Measurements from ENCODE around the gene SGPP1.

SGPP1 gene

DNA sequence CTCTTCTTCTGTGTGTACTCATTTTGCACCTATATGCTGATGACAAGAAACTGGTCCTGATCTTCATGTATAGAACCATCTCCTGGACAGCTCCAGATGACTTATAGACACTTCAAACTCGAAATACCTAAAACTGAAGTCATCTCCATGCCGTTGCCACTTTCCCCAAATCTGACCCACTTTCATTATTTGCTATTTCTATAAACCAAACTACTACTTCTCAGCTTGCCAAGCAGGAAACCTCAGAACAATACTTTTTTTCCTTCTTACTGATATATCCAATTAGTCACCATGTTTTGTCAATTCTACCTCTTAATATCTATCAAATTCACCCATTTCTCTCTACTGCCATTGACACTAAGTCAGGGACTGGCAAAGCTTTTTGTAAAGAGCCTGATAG, 14.8 kb downstream of the SGPP1 start:
- no peaks in the 10 kb centered on the region for H4K20me1 ChIP-seq (ENCODE audit: insufficient read depth)
- TF ChIP-seq, protein P1, sequence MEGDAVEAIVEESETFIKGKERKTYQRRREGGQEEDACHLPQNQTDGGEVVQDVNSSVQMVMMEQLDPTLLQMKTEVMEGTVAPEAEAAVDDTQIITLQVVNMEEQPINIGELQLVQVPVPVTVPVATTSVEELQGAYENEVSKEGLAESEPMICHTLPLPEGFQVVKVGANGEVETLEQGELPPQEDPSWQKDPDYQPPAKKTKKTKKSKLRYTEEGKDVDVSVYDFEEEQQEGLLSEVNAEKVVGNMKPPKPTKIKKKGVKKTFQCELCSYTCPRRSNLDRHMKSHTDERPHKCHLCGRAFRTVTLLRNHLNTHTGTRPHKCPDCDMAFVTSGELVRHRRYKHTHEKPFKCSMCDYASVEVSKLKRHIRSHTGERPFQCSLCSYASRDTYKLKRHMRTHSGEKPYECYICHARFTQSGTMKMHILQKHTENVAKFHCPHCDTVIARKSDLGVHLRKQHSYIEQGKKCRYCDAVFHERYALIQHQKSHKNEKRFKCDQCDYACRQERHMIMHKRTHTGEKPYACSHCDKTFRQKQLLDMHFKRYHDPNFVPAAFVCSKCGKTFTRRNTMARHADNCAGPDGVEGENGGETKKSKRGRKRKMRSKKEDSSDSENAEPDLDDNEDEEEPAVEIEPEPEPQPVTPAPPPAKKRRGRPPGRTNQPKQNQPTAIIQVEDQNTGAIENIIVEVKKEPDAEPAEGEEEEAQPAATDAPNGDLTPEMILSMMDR (conservative IDR thresholded peaks at IDR 0.05; ENCODE audit: low read depth, low read length) = no peak
- H3K79me2 ChIP-seq (ENCODE audit: insufficient read depth, low read depth) = no peaks in the 10 kb centered on the region
- no peak overlapping the region for H3K4me2 ChIP-seq
- H3K27ac ChIP-seq = no peak overlapping the region
- H3K27me3 ChIP-seq (ENCODE audit: insufficient read depth, low read depth) = no peaks in the 10 kb centered on the region
- no peaks in the 10 kb centered on the region for H3K36me3 ChIP-seq (ENCODE audit: insufficient read depth)
- H3K4me1 ChIP-seq (ENCODE audit: low read depth, poor library complexity, severe bottlenecking) = no peaks in the 10 kb centered on the region
- H3K4me3 ChIP-seq (IDR thresholded peaks at IDR 0.05; ENCODE audit: insufficient read depth, low read depth, low read length) = no peak overlapping the region
- no peak overlapping the region for H2AFZ ChIP-seq (ENCODE audit: low read depth)
- no peak overlapping the region for H3K9ac ChIP-seq

DNA sequence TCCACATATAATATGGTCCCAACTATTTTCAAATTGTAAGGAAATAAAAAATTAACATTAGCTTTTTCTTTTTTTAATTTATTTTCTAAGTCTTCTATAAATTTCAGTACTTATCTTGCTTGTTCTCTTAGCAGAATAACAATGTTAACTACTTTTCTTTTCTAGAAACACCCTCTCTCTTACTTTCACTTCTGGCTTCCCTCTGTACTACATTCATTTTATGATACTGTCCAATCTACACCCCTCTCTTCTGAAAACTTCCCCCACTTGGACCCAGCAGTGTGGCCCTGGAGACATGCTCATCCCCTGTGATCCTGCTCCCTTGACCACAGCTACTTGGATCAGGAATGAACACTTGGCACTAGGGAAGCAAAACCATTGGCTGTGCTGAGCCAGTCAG, 15.7 kb downstream of the SGPP1 start:
- H3K4me1 ChIP-seq (ENCODE audit: low read depth, poor library complexity, severe bottlenecking) = no peaks in the 10 kb centered on the region
- no peaks in the 10 kb centered on the region for H3K36me3 ChIP-seq (ENCODE audit: insufficient read depth)
- H3K79me2 ChIP-seq (ENCODE audit: insufficient read depth, low read depth) = no peaks in the 10 kb centered on the region
- H3K27me3 ChIP-seq (ENCODE audit: insufficient read depth, low read depth) = no peaks in the 10 kb centered on the region
- TF ChIP-seq, protein P1 (conservative IDR thresholded peaks at IDR 0.05; ENCODE audit: low read depth, low read length) = no peak
- H4K20me1 ChIP-seq (ENCODE audit: insufficient read depth) = no peaks in the 10 kb centered on the region
- H3K4me3 ChIP-seq (IDR thresholded peaks at IDR 0.05; ENCODE audit: insufficient read depth, low read depth, low read length) = no peak overlapping the region
- no peak overlapping the region for H3K27ac ChIP-seq
- no peak overlapping the region for H2AFZ ChIP-seq (ENCODE audit: low read depth)
- H3K4me2 ChIP-seq = no peak overlapping the region
- H3K9ac ChIP-seq = no peak overlapping the region

DNA sequence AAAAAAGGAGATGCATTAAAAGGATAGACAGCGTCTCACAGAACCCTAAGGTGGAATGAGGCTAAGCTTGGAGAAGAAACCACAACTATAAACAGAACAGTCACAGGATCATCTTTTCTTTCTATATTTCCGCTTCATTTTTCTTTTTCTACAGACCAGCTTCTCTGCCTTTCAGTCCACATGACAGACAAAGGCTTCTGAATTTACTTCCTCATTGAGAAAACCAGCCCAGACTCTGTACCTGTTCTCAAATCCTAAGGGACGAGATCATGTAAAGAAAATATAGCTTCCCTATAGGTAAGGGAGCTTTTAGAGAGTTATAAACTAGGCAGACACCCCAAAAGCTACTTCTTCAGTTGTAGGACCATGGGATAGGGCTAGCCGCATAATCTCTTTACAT, 17.4 kb downstream of the SGPP1 start:
- Histone ChIP-seq H3K27ac (no peak overlapping the region), H3K4me3 (IDR thresholded peaks at IDR 0.05; ENCODE audit: insufficient read depth, low read depth, low read length) (no peak overlapping the region), H2AFZ (ENCODE audit: low read depth) (no peak overlapping the region), H4K20me1 (ENCODE audit: insufficient read depth) (no peaks in the 10 kb centered on the region), H3K36me3 (ENCODE audit: insufficient read depth) (no peaks in the 10 kb centered on the region), H3K4me2 (no peak overlapping the region), H3K9ac (no peak overlapping the region), H3K79me2 (ENCODE audit: insufficient read depth, low read depth) (no peaks in the 10 kb centered on the region), H3K4me1 (ENCODE audit: low read depth, poor library complexity, severe bottlenecking) (no peaks in the 10 kb centered on the region), H3K27me3 (ENCODE audit: insufficient read depth, low read depth) (no peaks in the 10 kb centered on the region)
- TF ChIP-seq, protein P1 (conservative IDR thresholded peaks at IDR 0.05; ENCODE audit: low read depth, low read length) = no peak

DNA sequence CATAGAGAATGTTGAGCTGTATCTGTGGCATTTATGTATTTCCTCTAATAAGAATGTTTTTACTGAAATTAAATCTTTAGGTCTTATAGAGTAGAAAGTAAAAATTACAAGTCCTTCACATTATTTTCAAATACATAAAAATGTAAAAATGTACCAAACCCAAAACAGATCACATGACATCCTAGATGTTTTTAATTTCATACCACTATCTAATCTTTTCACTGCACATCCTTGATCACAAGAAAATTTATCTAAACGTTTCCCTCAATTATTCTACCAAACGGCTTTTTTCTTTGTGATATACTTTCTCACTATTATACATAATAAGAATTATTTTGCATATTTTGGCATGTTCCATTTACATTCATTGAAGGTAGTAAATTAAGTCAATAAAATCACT, 18.3 kb downstream of the SGPP1 start:
- Histone ChIP-seq H3K27ac (no peak overlapping the region), H3K4me2 (no peak overlapping the region), H3K36me3 (ENCODE audit: insufficient read depth) (no peaks in the 10 kb centered on the region), H2AFZ (ENCODE audit: low read depth) (no peak overlapping the region), H3K4me3 (IDR thresholded peaks at IDR 0.05; ENCODE audit: insufficient read depth, low read depth, low read length) (no peak overlapping the region), H4K20me1 (ENCODE audit: insufficient read depth) (no peaks in the 10 kb centered on the region), H3K27me3 (ENCODE audit: insufficient read depth, low read depth) (no peaks in the 10 kb centered on the region), H3K4me1 (ENCODE audit: low read depth, poor library complexity, severe bottlenecking) (no peaks in the 10 kb centered on the region), H3K9ac (no peak overlapping the region), H3K79me2 (ENCODE audit: insufficient read depth, low read depth) (no peaks in the 10 kb centered on the region)
- TF ChIP-seq, protein P1 (conservative IDR thresholded peaks at IDR 0.05; ENCODE audit: low read depth, low read length) = no peak

DNA sequence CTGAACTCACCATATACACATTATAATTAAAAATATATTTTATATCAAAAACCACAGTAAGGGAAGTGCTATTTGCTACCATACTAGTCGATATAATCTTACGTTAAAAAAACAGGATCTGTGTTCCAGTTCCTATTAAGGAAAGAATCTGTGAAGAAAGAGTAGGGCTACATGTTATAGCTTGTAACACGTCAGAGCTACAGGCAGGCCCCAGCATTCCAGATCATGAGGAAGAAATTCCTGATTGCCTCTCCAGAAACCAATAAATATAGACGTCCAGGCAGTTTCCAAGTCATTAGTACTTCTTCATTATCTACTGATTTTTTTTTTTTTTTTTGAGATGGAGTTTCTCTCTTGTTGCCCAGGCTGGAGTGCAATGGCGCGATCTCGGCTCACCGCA, 20.6 kb downstream of the SGPP1 start:
- Histone ChIP-seq H3K79me2 (ENCODE audit: insufficient read depth, low read depth) (no peaks in the 10 kb centered on the region), H2AFZ (ENCODE audit: low read depth) (no peak overlapping the region), H3K4me3 (IDR thresholded peaks at IDR 0.05; ENCODE audit: insufficient read depth, low read depth, low read length) (no peak overlapping the region), H3K36me3 (ENCODE audit: insufficient read depth) (no peaks in the 10 kb centered on the region), H4K20me1 (ENCODE audit: insufficient read depth) (no peaks in the 10 kb centered on the region), H3K9ac (no peak overlapping the region), H3K27me3 (ENCODE audit: insufficient read depth, low read depth) (no peaks in the 10 kb centered on the region), H3K4me1 (ENCODE audit: low read depth, poor library complexity, severe bottlenecking) (no peaks in the 10 kb centered on the region), H3K27ac (no peak overlapping the region), H3K4me2 (no peak overlapping the region)
- TF ChIP-seq, protein P1 (conservative IDR thresholded peaks at IDR 0.05; ENCODE audit: low read depth, low read length) = no peak

Data from KMS-11 (cell line).